Liver (tissue), 3 donors: ENCODE data around the gene RPTOR.

Experiments
- FOXA1 ChIP-seq: IDR thresholded peaks from 2 replicates; pipeline ENCODE4 v1.6.1; 2016; ENCODE audit warnings: antibody characterized with exemption
- MAX ChIP-seq: IDR thresholded peaks from 2 replicates; pipeline ENCODE4 v1.6.1; 2016; ENCODE audit warnings: antibody characterized with exemption
- RXRA ChIP-seq, 2 donors: IDR thresholded peaks; 2 replicates each; pipeline ENCODE4 v1.6.1; 2017 to 2018; ENCODE audit warnings: antibody characterized with exemption in 2 of 2, mild to moderate bottlenecking in 1 of 2
- SP1 ChIP-seq: IDR thresholded peaks from 2 replicates; pipeline ENCODE4 v1.6.1; 2018; ENCODE audit warnings: antibody characterized with exemption, mild to moderate bottlenecking
- YY1 ChIP-seq: IDR thresholded peaks from 2 replicates; pipeline ENCODE4 v1.6.1; 2016; ENCODE audit warnings: antibody characterized with exemption, mild to moderate bottlenecking
- TF ChIP-seq, protein P1 (sequence below): fragments of 150-350 bp; IDR thresholded peaks from 2 replicates; pipeline ENCODE4 v1.5.1; 2017; ENCODE audit warnings: improper control_type of control experiment, low read depth, low read length; ENCODE audit not compliant: missing input control
- TF ChIP-seq, protein P2 (sequence below): IDR thresholded peaks from 2 replicates; pipeline ENCODE4 v1.6.1; 2016; ENCODE audit warnings: antibody characterized with exemption
- donor health status: healthy.
- donor health status: healthy.

DNA sequence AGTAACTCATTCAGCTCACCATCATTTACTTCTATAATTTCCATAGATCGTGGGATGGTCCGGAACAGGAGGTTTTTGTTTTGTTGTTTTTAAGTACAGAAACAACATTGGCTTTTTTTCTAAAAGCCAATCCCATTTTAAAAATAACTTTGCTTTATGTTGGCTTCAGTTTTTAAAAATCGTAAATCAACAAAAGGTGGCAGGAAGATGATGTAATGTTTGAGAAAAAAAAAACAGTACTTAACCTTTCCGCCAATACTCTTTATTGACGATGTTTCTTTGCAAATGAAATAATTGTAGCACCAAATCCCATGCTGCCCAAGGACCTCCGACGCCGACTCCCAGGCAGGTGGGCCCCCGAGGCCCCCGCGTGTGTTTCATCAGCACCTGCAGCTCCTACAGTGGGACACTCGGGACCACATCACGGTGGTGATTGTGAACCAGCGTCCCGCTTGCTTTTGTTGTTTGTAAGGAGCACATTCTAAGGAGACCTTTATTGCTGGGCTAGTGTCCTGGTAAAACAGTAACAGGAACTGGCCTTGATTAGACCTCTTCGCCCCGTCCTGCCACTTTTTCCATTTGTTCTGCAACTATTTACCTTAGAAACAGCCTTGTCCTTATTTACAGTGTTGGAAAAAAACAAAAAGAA lies 306.8 kb downstream of the RPTOR start:
- TF ChIP-seq, protein P1, sequence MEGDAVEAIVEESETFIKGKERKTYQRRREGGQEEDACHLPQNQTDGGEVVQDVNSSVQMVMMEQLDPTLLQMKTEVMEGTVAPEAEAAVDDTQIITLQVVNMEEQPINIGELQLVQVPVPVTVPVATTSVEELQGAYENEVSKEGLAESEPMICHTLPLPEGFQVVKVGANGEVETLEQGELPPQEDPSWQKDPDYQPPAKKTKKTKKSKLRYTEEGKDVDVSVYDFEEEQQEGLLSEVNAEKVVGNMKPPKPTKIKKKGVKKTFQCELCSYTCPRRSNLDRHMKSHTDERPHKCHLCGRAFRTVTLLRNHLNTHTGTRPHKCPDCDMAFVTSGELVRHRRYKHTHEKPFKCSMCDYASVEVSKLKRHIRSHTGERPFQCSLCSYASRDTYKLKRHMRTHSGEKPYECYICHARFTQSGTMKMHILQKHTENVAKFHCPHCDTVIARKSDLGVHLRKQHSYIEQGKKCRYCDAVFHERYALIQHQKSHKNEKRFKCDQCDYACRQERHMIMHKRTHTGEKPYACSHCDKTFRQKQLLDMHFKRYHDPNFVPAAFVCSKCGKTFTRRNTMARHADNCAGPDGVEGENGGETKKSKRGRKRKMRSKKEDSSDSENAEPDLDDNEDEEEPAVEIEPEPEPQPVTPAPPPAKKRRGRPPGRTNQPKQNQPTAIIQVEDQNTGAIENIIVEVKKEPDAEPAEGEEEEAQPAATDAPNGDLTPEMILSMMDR = no peak
- TF ChIP-seq FOXA1 (no peak), YY1 (no peak), RXRA (IDR thresholded peaks at IDR 0.05) (no peak), MAX (no peak), SP1 (no peak)
- TF ChIP-seq, protein P2, sequence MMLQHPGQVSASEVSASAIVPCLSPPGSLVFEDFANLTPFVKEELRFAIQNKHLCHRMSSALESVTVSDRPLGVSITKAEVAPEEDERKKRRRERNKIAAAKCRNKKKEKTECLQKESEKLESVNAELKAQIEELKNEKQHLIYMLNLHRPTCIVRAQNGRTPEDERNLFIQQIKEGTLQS = no peak
